Hepatocyte (in vitro differentiated cells): ENCODE results near the gene ORAI2.

Experiments
- EZH2phosphoT487 ChIP-seq: fragments of 200-600 bp; sonication (generic); IDR thresholded peaks from one replicate; pipeline ENCODE4 v1.6.1; 2018; ENCODE audit warnings: antibody characterized with exemption, mild to moderate bottlenecking, low read depth, moderate library complexity; ENCODE audit not compliant: unreplicated experiment, severe bottlenecking
- TF ChIP-seq, protein P1 (sequence below): fragments of 200-600 bp; sonication (generic); IDR thresholded peaks from 2 replicates; pipeline ENCODE4 v1.5.1; 2016; ENCODE audit warnings: antibody characterized with exemption, mild to moderate bottlenecking; ENCODE audit not compliant: poor library complexity

- TF ChIP-seq, protein P1, sequence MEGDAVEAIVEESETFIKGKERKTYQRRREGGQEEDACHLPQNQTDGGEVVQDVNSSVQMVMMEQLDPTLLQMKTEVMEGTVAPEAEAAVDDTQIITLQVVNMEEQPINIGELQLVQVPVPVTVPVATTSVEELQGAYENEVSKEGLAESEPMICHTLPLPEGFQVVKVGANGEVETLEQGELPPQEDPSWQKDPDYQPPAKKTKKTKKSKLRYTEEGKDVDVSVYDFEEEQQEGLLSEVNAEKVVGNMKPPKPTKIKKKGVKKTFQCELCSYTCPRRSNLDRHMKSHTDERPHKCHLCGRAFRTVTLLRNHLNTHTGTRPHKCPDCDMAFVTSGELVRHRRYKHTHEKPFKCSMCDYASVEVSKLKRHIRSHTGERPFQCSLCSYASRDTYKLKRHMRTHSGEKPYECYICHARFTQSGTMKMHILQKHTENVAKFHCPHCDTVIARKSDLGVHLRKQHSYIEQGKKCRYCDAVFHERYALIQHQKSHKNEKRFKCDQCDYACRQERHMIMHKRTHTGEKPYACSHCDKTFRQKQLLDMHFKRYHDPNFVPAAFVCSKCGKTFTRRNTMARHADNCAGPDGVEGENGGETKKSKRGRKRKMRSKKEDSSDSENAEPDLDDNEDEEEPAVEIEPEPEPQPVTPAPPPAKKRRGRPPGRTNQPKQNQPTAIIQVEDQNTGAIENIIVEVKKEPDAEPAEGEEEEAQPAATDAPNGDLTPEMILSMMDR: no peak
- TF ChIP-seq EZH2phosphoT487: no peak
Observed at GRCh38 chr7:102398543-102398942, 34.8 kb upstream of the ORAI2 start.
